SHP77 treated with DMSO at 0.1 percent for 48 hours (cell line): ENCODE measurements around the gene PSMB1.
"Not testable (repeated sequence)": the region's sequence is repeated elsewhere in the genome, so short reads cannot be mapped to it uniquely, and the experiment has no call there.

Experiments
- DNase-seq: peaks from one replicate; lab custom pipeline; 2025; lab: John Stamatoyannopoulos, UW

The PSMB1 gene

DNA sequence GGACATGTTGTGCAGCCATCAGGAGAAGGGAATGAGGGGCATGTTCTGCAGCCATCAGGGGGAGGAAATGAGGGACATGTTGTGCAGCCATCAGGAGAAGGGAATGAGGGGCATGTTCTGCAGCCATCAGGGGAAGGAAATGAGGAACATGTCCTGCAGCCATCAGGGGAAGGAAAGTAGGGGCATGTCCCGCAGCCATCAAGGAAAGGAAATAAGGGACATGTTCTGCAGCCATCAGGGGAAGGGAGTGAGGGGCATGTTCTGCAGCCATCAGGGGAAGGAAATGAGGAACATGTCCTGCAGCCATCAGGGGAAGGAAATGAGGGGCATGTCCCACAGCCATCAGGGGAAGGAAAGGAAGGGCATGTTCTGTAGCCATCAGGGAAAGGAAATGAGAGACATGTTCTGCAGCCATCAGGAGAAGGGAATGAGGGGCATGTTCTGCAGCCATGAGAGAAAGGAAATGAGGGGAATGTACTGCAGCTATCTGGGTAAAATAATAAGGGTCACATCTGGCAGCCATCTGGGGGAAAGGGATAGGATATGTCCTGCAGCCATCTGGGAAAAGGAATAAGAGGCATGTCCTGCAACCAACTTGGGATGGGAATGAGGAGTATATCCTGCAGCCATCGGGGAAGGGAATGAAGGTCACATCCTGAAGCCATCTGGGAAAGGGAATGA lies 50.2 kb downstream of the PSMB1 start:
- not testable (repeated sequence) for DNase-seq

DNA sequence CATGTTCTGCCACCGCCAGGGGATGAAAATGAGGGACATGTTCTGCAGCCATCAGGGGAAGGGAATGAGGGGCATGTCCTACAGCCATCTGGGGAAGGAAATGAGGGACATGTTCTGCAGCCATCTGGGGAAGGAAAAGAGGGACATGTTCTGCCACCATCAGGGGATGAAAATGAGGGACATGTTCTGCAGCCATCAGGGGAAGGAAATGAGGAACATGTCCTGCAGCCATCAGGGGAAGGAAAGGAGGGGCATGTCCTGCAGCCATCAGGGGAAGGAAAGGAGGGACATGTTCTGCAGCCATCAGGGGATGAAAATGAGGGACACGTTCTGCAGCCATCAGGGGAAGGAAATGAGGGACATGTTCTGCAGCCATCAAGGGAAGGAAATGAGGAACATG lies 50.8 kb downstream of the PSMB1 start:
- not testable (repeated sequence) for DNase-seq

DNA sequence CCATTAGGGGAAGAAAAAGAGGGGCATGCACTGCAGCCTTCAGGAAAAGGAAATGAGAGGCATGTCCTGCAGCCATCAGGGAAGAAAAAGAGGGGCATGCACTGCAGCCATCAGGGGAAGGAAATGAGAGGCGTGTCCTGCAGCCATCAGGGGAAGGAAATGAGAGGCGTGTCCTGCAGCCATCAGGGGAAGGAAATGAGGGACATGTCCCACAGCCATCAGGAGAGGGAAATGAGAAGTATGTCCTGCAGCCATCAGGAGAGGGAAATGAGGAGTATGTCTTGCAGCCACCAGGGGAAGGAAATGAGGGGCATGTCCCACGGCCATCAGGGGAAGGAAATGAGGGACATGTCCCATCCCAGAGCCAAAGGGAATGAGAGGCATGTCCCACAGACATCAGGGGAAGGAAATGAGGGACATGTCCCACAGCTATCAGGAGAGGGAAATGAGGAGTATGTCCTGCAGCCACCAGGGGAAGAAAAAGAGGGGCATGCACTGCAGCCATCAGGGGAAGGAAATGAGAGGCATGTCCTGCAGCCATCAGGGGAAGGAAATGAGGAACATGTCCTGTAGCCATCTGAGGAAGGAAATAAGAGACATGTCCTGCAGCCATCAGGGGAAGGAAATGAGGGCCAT lies 52.0 kb downstream of the PSMB1 start:
- no peak for DNase-seq

DNA sequence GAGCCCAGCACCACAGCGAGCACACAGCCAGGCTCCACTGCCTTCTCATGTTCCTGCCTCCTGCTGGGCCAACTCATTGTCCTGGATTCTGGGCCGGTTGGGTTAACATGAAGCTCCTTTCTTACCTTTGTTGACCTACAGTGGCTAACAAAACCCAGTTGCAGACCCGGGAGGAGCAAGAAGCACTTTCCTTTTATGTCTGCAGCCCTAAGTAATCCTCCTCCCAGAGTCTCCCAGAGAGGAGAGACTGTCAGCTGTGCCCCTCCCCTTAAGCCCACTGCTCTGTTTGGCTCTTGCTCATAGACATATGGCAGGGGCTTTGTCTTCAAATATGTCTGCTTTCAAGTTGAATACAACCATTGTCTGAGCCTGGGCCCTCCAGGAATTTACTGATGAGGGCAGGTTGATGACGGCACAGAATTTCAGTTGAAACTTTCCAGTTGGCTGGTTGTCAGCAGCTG lies 55.2 kb downstream of the PSMB1 start:
- DNase-seq = no peak

DNA sequence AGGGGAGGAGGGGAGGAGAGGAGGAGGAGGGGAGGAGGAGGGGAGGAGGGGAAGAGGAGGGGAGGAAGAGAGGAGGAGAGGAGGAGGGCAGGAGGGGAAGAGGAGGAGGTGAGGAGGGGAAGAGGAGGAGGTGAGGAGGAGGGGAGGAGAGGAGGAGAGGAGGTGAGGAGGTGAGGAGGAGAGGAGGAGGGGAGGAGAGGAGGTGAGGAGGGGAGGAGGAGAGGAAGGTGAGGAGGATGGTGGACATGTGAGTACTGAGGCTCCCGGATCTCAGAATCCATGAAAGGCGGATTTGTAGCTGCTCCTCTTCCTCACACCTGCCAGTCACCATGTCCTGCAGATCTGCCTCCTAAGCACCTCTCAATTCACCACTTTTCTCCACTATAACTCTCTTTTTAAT lies 59.8 kb downstream of the PSMB1 start:
- DNase-seq = no peak

DNA sequence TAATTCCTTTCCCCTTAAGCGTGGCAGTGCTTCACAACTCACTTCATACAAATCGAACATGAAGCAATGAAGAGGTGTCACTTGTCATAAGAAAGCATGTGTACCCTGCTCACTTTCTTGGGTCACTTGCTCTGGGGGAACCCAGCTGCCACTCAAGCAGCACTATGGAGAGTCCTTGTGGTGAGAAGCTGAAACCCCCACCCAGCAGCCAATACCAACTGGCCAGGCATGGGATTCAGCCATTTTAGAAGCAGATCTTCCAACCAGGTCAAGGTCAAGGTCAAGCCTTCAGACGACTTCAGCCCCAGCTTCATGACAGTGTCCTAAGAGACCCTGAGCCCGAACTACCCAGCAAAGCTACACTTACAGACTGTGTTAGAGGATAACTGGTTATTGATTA lies 62.8 kb downstream of the PSMB1 start:
- no peak for DNase-seq

DNA sequence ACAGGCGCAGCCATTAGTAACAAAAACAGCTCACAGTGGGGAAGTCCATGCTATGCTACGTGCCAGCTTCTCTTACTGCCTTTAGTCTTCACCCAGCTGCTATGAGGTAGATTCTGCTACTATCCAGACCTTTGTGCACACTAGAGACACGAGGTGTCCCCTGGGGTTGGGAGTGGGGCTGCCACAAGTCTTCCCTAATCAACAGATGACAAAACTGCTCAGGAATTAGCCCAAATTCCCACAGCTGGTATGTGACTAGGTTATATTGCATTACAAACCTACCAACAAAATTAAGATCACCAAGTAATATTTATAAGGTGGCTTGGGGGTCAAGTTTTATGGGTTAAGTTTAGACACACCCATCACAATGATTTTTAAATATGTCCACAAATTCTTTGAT lies 63.3 kb downstream of the PSMB1 start:
- no peak for DNase-seq

DNA sequence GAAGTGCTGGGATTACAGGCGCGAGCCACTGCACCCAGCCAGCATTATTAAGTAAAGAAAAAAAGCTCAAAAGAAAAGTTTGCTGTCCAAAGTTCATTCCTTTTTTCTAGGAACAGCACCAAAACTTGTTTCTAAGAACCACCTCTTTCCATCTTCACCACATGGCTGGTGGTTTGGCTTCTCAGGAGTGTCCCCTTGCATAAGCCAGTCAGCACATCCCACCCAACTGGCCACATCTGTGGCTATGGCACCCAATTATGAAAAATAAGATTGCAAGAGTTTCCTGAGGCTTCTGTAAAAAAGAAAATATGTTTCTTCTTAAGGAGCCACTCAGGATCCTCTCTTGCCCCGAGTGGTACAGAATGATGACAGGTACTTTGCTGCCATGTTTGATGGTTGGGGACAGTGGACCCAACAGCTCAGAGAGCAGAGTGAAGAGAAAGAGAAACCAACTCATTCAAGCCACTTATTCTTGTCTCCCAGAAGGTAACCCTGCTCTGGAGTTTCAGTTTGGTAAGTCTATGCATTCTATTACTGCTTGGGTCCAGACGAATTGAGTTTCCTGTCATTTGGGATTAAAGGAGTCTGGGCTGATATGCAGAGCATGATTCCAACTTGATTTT lies 65.3 kb downstream of the PSMB1 start:
- DNase-seq = no peak

DNA sequence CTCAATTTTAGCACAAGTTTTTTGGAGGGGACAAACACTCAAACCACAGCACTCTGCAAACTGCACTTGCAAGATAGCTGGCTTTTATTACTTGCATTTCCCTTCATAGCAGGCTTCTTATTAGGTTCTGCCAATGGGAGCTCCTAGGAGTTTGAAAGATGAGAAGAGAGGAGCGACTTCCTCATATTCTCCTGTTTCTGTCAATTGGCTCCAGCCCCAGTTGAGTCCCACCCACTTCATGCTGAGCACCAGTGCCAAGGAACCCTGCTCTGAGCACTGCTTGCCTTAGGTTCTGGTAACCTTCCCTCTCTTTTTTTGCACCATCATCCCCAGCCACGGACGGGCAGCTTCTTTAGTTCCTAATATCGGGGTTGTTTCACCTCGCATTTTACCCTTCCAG lies 67.9 kb downstream of the PSMB1 start:
- no peak for DNase-seq
